Panc1 (cell line): ENCODE results near the gene KCNG2. TPM values are rescaled to one million over a fixed set of nuclear protein-coding genes. Genes with fewer than 3 reads are reported as not detected.

ENCODE experiments used
- ATAC-seq: fragments of 200-7000 bp; cut with Tn5 transposase; 2 replicates; pipeline ENCODE4 v1.9.1; 2020; ENCODE audit warnings: mild to moderate bottlenecking, moderate library complexity
- BruUV-seq: library from RNA; stranded (reverse); fragments of 400-500 nt; replicated peaks from 2 replicates; lab custom pipeline; 2021; lab: Mats Ljungman, UMichigan
- CTCF ChIA-PET: fragments of 300-600 bp; sonication (Branson Sonifier 250); formaldehyde crosslinking; loops from one replicate; lab custom pipeline; 2022; ENCODE audit warnings: antibody characterized with exemption; lab: Charles Lee
- POLR2A ChIA-PET: fragments of 300-600 bp; sonication (Branson Sonifier 250); formaldehyde crosslinking; loops from one replicate; lab custom pipeline; 2022; ENCODE audit warnings: antibody characterized with exemption; lab: Charles Lee
- DNase-seq: peaks from one replicate; pipeline ENCODE4 v3.0.0-alpha.2; 2010; ENCODE audit warnings: low read depth, low spot score
- H3K27ac ChIP-seq: 2 replicates; pipeline ENCODE4 v1.5.1; 2011; ENCODE audit warnings: mild to moderate bottlenecking, low read length, inconsistent platforms
- H3K27me3 ChIP-seq: fragments of 200-500 bp; sonication (Bioruptor generic); 2 replicates; pipeline ENCODE4 v1.6.0; 2014; ENCODE audit warnings: low read length, inconsistent platforms; ENCODE audit not compliant: control insufficient read depth, insufficient read depth
- H3K36me3 ChIP-seq: fragments of 200-500 bp; sonication (Bioruptor generic); 2 replicates; pipeline ENCODE4 v1.5.1; 2014; ENCODE audit warnings: inconsistent platforms, mild to moderate bottlenecking, low read length, moderate library complexity; ENCODE audit not compliant: control insufficient read depth, insufficient read depth
- H3K4me1 ChIP-seq: 2 replicates; pipeline ENCODE4 v1.5.1; 2011; ENCODE audit warnings: inconsistent platforms, mild to moderate bottlenecking, low read length, moderate library complexity; ENCODE audit not compliant: control insufficient read depth, insufficient read depth
- H3K4me3 ChIP-seq, 2 experiments: 2 replicates each; pipeline ENCODE4 v1.5.1; 2011 to 2012; ENCODE audit warnings: low read depth in 2 of 2, low read length in 2 of 2, mild to moderate bottlenecking in 2 of 2, inconsistent platforms in 1 of 2, moderate library complexity in 1 of 2
- H3K9me3 ChIP-seq: fragments of 200-500 bp; sonication (Bioruptor generic); 2 replicates; pipeline ENCODE4 v1.5.1; 2014; ENCODE audit warnings: low read depth, mild to moderate bottlenecking, inconsistent platforms, low read length, moderate library complexity; ENCODE audit not compliant: control insufficient read depth, insufficient read depth
- CTCF ChIP-seq: fragments of 450-650 bp; IDR thresholded peaks from 2 replicates; pipeline ENCODE4 v1.5.1; 2017; ENCODE audit warnings: mild to moderate bottlenecking
- POLR2AphosphoS5 ChIP-seq: IDR thresholded peaks from 2 replicates; pipeline ENCODE4 v1.6.1; 2012; ENCODE audit warnings: mild to moderate bottlenecking, low read depth, low read length, moderate library complexity
- REST ChIP-seq, 2 experiments: IDR thresholded peaks; 2 replicates each; pipeline ENCODE4 v1.6.1; 2011 to 2012; ENCODE audit warnings: low read depth in 2 of 2, control low read depth in 1 of 2, low read length in 1 of 2, mild to moderate bottlenecking in 1 of 2, moderate library complexity in 1 of 2; ENCODE audit not compliant: insufficient read depth in 1 of 2
- SIN3A ChIP-seq: IDR thresholded peaks from 2 replicates; pipeline ENCODE4 v1.6.1; 2012; ENCODE audit warnings: low read depth, mild to moderate bottlenecking, low read length, moderate library complexity, borderline replicate concordance; ENCODE audit not compliant: insufficient read depth
- TCF7L2 ChIP-seq: IDR thresholded peaks from 2 replicates; pipeline ENCODE4 v1.6.1; 2011; ENCODE audit warnings: mild to moderate bottlenecking, low read depth, low read length, inconsistent platforms
- in situ Hi-C: cut with HindIII; loops from 2 replicates; pipeline ENCODE4 v1.10.0; 2016; ENCODE audit warnings: low sequenced_read_pairs, low pct_unique_long_range_greater_than_20kb
- intact Hi-C: fragments of 100-400 bp; cut with micrococcal nuclease; formaldehyde crosslinking; loops from one replicate; pipeline ENCODE4 v1.10.0; 2022; ENCODE audit not compliant: unreplicated experiment
- total RNA-seq: library from RNA; stranded (reverse); gene quantifications from one replicate; pipeline ENCODE4 v1.2.1, GENCODE V29; 2021; ENCODE audit not compliant: unreplicated experiment

The KCNG2 gene
- total RNA-seq, 1 experiment from 2014 or later: not detected

DNA sequence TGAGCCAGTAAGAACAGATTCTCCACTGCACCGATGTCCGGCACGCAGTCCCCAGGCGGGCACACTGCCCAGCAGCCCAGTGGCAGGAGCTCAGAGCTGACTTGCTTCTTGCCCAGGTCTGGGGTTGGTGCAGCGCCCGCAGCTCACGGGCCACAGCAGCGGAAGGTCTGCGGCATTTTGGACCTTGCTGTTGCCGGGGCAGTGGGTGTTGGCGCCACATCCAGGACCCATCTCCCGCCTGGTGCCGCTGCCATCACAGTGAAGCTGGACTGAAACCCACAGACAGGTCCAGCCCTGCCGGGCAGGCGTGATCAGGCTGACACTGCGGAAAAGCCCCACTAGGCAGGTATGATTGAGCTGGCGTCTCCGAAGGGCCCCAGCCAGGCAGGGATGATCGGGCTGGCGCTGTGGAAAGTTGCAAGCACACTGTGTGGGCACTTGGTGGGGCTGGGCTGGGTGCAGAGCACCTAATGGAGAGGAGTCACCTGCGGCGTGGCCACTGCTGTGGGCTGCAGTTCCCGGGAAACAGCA lies 78.3 kb downstream of the KCNG2 start:
- no peak for ATAC-seq
- POLR2A ChIA-PET: interaction anchor here (0.6 kb wide), 1 partner anchor 1591 kb away, joined by 5 read pairs; no protein-coding TSS in a partner anchor
- H3K4me3 ChIP-seq: no peak overlapping the region

DNA sequence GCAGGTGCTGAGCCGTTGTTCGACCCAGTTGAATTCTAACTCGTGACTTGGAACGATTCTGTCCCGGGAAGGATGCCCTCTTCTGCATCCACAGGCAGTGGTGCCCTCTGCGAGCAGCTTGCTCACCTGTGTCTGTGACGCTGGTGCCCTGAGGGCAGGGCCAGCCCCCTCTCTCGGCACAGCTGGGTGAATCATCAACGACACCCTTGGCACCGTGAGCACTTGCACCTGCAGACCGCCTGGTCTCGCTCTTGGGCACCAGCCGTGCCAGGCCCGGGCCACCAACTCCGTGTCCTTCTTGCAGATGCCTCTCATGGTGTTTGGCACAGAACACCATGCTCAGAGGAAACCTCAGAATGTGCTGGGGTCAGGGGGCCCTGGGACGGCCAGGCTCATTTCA lies 78.8 kb downstream of the KCNG2 start:
- intact Hi-C loops (no loop called here), in situ Hi-C loops (no loop called here)
- no TSS peak for BruUV-seq
- ChIA-PET POLR2A (no interaction called here), CTCF (no interaction called here)
- H3K27ac ChIP-seq: no peak overlapping the region
- ATAC-seq (0 out of 2 replicates have a peak, but pooled peaks have one; percentile 10), DNase-seq (no peak)
- peaks cover 2% of the 10 kb centered on the region; the same call in 1 of the 2 replicates for H3K27me3 ChIP-seq
- no peaks in the 10 kb centered on the region for H3K9me3 ChIP-seq
- H3K4me1 ChIP-seq: 0 out of 2 replicates have a peak, but pooled peaks cover 4% of the 10 kb centered on the region
- no peak for TF ChIP-seq SIN3A
- TF ChIP-seq REST (IDR thresholded peaks at IDR 0.05; ENCODE audit: insufficient read depth in 1 of 2, low read depth in 2 of 2, low read length in 1 of 2): no peak
- no peaks in the 10 kb centered on the region for H3K36me3 ChIP-seq
- no peak overlapping the region for H3K4me3 ChIP-seq

More for the DNA sequence above, 78.3 kb downstream of the KCNG2 start:
- 0 out of 2 replicates have a peak, but pooled peaks cover 4% of the 10 kb centered on the region for H3K4me1 ChIP-seq
- no peaks in the 10 kb centered on the region for H3K36me3 ChIP-seq
- H3K27me3 ChIP-seq: peaks cover 2% of the 10 kb centered on the region; the same call in 1 of the 2 replicates
- TF ChIP-seq POLR2AphosphoS5 (no peak), CTCF (no peak), SIN3A (no peak), REST (IDR thresholded peaks at IDR 0.05; ENCODE audit: insufficient read depth in 1 of 2, low read depth in 2 of 2, low read length in 1 of 2) (no peak), TCF7L2 (no peak)
- BruUV-seq: no TSS peak
- in situ Hi-C loops: no loop called here
- no peak overlapping the region for H3K27ac ChIP-seq
- intact Hi-C loops: no loop called here
- DNase-seq: no peak
- H3K9me3 ChIP-seq: no peaks in the 10 kb centered on the region
- CTCF ChIA-PET: no interaction called here
